Measurements from ENCODE around the gene ABHD12B.
"Not testable (repeated sequence)": the region's sequence is repeated elsewhere in the genome, so short reads cannot be mapped to it uniquely, and the experiment has no call there.

The ABHD12B gene

GRCh38 chr14:50839691-50840090 lies 32.2 kb upstream of the ABHD12B start:
- no peak for DNase-seq

- no peak for DNase-seq
Measured at GRCh38 chr14:50844391-50844790, 27.5 kb upstream of the ABHD12B start.

DNA sequence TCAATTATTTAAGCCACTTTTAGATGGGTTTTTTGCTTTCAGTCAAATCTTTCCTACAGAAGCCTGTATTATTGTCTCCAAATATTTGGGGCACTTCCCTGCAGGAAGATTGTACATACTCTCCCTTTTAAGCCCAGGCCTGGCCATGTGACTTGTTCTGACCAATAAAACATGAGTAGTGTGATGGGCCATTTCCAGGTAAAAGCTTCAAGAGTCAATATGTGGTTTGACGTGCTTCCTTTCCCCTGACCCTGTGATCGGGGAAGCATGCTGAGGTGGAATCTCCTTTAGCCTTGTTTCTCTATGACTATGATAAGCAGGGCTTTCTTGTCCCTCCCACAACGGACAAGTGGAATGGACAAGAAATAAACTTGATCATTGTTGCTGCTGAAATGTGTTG lies 26.7 kb upstream of the ABHD12B start:
- no peak for DNase-seq

- DNase-seq, result no peak
Measured at GRCh38 chr14:50846226-50846880, 25.5 kb upstream of the ABHD12B start.

DNA sequence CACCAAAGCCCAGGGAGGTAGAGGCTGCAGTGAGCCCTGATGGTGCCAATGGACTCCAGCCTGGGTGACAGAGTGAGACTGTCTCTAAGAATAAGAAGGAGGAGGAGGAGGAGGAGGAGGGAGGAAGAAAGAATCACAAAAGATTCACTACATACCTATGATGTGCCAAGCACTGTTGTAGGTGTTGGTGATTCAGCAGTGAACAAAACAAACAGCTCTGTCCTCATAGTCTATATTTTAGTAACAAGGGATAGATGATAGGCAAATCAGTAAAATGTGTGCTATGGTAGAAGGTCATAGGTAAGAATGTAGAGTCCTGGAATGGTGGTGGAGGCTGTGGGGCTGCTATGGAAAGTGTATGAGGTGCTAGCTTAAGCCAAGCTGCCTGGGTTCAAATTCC lies 18.0 kb upstream of the ABHD12B start:
- no peak for DNase-seq

DNA sequence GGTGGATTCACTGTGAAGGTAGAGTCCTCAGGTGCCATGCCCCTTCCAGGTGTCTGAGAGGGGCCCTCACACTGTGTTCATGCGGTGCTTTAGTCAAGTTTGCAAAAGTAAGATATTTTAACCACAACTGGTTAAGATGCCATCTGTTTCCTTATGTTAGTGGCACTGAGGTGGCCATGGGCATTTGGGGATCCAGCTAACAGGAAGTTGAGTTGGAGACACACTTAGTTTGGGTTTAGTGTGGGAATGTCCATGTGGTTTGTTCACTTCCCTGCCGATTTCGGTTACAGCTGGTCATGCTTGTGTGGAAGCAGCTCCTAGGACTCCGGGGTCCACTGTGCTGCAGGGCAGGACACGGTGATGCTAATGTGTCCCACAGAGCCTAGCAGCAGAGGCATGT lies 17.3 kb upstream of the ABHD12B start:
- DNase-seq, result no peak

DNA sequence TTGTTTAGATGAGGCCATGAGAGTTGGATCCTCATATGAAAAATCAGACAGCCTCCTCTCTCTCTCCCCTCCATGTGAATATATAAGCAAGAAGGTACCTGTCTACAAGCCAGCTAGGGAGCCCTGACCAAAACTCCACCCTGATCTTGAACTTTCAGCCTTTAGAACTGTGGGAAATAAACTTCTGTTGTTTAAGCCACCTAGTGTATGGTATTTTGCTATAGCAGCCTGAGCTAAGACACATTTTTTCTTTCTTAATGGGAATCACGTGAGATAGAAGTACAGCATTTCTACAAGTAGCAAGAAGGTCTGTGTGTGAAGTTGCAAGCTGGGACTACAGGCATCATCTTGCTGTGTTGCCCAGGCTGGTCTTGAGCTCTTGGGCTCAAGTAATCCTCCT lies 16.3 kb upstream of the ABHD12B start:
- no peak for DNase-seq

DNA sequence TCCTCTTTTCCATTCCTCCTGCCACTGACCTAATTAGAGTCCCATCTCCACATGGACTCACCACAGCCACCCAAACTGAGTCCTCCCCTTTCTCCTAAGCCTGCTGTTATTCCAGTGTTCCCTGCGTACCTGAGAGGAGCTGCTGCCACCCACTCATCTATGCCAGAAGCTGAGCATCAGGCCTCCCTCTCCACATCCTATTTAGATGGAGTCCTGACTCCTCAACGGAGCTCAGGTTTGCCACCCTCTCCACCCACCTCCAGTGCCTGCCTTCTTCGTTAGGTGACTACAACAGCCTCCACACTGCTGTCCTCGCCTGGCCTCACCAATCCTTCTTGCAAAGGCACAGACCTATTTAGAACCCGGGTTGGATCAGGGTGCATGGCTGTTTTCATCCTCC lies 15.2 kb upstream of the ABHD12B start:
- no peak for DNase-seq

DNA sequence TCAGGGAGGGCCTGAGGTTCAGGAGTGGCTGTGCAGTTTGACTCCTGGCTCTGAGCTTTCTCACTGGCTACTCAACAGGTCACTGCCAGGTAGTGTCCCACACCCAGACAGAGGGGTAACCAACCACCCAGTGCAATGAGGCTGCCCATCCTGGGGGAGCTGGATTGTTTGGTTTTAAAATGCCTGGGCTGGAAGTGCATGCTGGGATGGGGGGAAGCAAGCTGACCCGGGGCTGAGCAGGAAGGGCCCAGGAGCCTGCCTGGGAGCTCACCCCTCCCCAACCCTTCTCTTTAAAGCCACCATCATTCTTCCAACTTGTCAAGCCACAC lies 12.6 kb upstream of the ABHD12B start:
- DNase-seq, result no peak

- DNase-seq, result peak; percentile 56
Measured at GRCh38 chr14:50860478-50861086, 11.3 kb upstream of the ABHD12B start.

DNA sequence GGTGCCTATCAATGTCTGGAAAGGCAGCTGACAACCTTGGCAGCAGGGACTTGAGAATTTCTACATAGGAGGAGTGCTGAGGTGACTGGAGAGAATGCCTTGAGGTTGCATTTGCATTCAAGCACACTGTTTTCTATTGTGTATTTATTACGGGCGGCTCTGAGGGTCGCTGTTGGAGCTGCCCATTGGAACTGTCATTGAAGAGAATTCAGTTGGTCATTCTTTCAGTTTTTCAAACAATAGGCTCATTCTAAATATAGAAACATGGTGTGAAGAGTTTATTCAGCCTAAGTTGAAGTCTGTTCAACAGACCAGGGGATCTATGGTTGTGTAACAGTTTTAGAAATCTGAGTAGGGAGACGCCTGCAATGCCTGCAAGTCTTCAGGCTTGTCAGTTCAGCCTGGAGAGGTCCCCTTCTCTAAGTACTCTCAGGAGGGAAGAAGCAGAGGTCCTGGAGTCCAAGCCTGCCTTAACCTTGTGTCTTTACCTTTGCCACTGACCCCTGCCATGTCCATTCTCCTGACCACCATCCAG lies 9.8 kb upstream of the ABHD12B start:
- no peak for DNase-seq

DNA sequence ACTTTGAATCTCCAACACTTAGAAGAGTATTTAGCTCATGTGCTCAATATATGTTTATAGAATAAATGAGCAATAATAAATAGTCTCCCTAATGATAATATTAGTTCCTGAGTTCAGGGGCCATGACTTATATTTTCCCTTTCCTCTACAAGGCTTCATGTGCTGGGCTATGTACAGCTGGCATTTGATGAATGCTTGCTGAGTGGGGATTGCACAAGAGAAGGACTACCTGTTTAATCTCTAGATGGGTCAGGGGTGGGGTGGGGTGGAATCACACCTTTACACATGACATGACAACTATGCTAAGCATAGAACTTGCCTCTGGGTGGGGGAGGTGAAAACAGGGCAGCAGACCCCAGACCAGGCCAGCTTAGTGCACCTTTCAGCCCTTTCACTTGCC lies 7.6 kb upstream of the ABHD12B start:
- no peak for DNase-seq

DNA sequence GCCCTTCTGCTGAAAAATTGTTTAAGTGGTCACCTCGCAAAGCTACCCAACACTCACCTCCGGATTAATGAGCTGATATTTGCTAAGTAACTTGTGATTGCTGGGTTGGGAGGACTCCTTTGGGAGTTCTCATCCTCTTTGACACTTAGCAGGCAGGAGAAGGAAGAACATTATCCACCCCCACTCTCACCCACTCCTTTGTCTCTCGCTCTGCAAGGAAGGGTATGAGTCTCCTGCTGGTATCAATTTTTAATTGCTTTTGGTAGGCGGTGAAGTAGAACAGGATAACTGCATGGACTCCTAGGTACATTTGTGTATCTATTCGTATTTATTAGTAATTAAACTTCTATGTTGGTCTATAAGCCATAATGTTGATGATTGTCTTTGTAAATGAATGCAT lies 6.9 kb upstream of the ABHD12B start:
- no peak for DNase-seq

DNA sequence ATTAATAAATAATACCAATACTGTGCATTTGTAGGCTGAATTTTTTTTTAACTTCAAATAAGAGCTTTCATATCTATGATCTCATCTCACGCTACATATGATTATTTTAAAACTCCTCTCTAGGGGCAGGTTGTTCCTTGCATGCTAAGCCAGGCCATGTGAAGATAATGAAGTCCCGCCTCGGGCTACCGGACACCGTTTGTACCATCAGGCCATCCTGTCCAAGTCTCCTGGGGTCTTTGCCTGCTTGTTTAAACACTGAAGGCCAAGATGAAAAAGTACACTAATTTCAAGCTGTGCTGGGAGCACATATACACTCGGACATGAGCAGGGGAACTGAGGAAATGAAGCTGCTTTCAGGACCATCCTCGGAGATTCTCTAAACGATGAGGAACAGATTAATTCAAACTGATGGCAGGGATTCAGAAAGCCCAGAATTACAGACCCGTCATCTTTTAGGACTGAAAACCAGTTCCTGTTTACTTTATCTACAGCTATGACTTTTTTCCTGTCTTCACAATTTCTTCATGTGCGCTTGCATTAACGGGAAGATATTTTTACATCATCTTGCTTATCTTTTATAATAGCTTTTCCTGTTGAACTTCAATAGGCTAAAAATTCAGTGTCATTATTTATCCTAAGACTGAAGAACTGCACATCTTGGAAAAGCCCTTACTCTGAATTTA lies 6.3 kb upstream of the ABHD12B start:
- DNase-seq, result no peak

- no peak for DNase-seq
Measured at GRCh38 chr14:50871228-50871627, 625 bp upstream of the ABHD12B start.

- no peak for DNase-seq
Measured at GRCh38 chr14:50874757-50875156, 2.9 kb downstream of the ABHD12B start.

DNA sequence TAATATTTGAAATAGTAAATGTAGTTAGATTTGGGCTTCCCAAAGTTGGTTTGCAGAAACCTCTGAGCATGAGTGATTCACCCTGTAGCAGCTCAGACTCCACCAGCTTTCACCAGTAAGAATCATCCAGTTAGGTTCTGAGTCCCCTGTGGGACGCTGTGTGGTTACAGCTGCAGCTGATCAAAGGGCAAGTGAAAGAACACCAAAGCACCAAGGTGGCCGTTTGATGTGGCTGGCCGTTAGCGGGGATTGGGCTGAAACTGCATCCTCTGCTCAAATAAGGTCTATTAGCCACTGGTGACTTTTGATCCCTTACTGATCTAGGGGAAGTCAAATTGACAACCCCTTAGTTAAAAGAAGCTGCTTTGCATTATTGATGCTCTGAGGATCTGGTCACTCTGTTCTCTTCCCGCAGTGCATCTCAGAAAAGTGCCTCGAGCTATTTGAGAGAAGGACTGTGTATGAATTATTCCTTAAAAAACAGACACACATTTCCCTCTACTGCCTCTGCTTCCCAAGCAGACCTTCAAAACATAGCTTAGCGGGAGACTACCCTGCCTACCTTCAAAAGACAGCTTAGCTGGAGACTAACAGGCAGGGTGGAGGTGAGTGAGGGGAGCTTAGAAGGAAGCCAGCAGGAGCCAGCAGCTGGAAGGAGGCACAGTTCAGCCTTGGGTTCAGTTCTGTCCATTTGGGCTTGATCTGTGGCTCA lies 3.7 kb downstream of the ABHD12B start:
- DNase-seq, result no peak

GRCh38 chr14:50882932-50883826 lies 11.3 kb downstream of the ABHD12B start:
- DNase-seq, result no peak

GRCh38 chr14:50883827-50884197 lies 12.0 kb downstream of the ABHD12B start:
- no peak for DNase-seq

DNA sequence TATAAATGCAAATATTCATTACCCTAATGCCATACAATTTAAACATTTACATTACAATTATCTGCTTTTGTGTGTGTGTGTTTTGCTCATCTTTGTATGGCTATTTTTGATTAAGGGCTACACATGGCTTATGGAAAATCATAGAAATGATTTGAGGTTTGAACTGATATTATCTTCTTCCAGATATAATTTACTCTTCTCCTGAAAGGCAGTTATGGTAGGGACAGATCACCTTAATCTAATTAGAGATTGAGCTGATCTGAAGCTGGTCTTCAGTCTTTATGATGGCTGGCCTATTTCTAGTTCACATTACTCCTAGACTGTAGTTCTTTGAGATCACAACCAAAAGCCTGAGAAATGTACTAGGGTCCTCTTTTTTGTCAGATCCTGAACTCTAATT lies 15.6 kb downstream of the ABHD12B start:
- no peak for DNase-seq

DNA sequence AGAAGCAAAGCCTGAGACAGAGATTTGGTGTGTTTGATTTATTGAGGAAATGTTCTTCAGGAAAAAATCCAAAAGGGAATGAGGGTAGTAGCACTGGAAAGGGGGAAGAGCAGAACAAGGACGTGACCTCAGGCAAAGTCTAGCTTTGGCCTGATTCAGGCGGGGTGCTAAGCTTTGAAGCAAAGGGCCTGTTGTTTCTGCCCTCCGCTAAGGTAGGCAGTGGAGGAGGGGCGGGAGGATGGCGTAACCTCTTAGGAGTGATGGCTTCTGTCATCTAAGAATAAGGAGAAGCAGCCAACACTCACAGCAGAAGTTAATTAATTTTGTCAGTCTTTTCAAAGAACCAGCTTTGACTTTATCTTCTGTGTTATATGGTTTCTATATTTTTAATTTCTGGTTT lies 20.4 kb downstream of the ABHD12B start:
- no peak for DNase-seq

DNA sequence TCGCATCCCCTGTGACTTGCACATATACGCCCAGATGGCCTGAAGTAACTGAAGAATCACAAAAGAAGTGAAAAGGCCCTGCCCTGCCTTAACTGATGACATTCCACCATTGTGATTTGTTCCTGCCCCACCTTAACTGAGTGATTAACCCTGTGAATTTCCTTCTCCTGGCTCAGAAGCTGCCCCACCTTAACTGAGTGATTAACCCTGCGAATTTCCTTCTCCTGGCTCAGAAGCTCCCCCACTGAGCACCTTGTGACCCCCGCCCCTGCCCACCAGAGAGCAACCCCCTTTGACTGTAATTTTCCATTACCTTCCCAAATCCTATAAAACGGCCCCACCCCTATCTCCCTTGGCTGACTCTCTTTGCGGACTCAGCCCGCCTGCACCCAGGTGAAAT lies 24.6 kb downstream of the ABHD12B start:
- DNase-seq, result not testable (repeated sequence)

- DNase-seq, result not testable (repeated sequence)
Measured at GRCh38 chr14:50897005-50897404, 25.2 kb downstream of the ABHD12B start.

Data from NCI-H187 treated with DMSO at 0.1 percent for 48 hours (cell line).